Measurements from ENCODE around the gene OLIG1. TPM values are rescaled to one million over a fixed set of nuclear protein-coding genes. Genes with fewer than 3 reads are reported as not detected.

OLIG1 gene
- total RNA-seq, 2 experiments from 2014 or later: not detected

DNA sequence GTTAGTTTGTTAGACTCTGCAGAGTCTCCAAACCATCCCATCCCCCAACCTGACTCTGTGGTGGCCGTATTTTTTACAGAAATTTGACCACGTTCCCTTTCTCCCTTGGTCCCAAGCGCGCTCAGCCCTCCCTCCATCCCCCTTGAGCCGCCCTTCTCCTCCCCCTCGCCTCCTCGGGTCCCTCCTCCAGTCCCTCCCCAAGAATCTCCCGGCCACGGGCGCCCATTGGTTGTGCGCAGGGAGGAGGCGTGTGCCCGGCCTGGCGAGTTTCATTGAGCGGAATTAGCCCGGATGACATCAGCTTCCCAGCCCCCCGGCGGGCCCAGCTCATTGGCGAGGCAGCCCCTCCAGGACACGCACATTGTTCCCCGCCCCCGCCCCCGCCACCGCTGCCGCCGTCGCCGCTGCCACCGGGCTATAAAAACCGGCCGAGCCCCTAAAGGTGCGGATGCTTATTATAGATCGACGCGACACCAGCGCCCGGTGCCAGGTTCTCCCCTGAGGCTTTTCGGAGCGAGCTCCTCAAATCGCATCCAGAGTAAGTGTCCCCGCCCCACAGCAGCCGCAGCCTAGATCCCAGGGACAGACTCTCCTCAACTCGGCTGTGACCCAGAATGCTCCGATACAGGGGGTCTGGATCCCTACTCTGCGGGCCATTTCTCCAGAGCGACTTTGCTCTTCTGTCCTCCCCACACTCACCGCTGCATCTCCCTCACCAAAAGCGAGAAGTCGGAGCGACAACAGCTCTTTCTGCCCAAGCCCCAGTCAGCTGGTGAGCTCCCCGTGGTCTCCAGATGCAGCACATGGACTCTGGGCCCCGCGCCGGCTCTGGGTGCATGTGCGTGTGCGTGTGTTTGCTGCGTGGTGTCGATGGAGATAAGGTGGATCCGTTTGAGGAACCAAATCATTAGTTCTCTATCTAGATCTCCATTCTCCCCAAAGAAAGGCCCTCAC lies 44.2 kb upstream of the OLIG1 start, which contains the start of gene OLIG2:
Gene OLIG2 (plus strand): TSS at position 447 of the 954 bp plus-strand sequence. CDS start 928 bp downstream, outside the sequence.
- H3K4me1 ChIP-seq (ENCODE audit: insufficient read depth, low read length): peaks cover 74% of the 10 kb centered on the region
- H3K9me3 ChIP-seq (ENCODE audit: control insufficient read depth in 1 of 2, insufficient read depth in 1 of 2, low read length in 2 of 2): peaks cover 0 to 59% of the 10 kb centered on the region in 2 experiments
- H3K4me3 Mint-ChIP-seq: peak within 1 kb of the TSS; percentile 70
- H3K27me3 Mint-ChIP-seq: peaks cover 89% of the 10 kb centered on the region
- H3K4me3 ChIP-seq (ENCODE audit: low read length): no peak within 1 kb of the TSS
- no peaks in the 10 kb centered on the region for H3K36me3 ChIP-seq (ENCODE audit: insufficient read depth, low read length)
- H3K36me3 Mint-ChIP-seq (ENCODE audit: low read depth): no peaks in the 10 kb centered on the region
- ATAC-seq (ENCODE audit: poor library complexity) (no peak), DNase-seq (peak in 1 of 14 experiments; percentile 29)
- peaks cover 62% of the 10 kb centered on the region for H3K4me1 Mint-ChIP-seq (ENCODE audit: low read depth)
- intact Hi-C loops (cut with DNase I, micrococcal nuclease): no loop called here
- TF ChIP-seq CTCF (IDR thresholded peaks at IDR 0.05): no peak
- H3K27ac ChIP-seq (ENCODE audit: low read depth in 1 of 2, low read length in 2 of 2): no peak within 1 kb of the TSS
- peaks cover 93 to 98% of the 10 kb centered on the region in 2 experiments for H3K27me3 ChIP-seq (ENCODE audit: control insufficient read depth in 1 of 2, insufficient read depth in 2 of 2, low read length in 2 of 2)
- H3K27ac Mint-ChIP-seq: no peak within 1 kb of the TSS
- CTCF ChIA-PET: no interaction called here
- H3K9me3 Mint-ChIP-seq: no peaks in the 10 kb centered on the region
- POLR2A ChIA-PET: no interaction called here

GRCh38 chr21:33026443-33026858 lies 43.5 kb upstream of the OLIG1 start:
- intact Hi-C loops (cut with DNase I, micrococcal nuclease): no loop called here
- H3K4me1 ChIP-seq (ENCODE audit: insufficient read depth, low read length): peaks cover 67% of the 10 kb centered on the region
- Mint-ChIP-seq H3K4me3 (peak overlapping the region; percentile 70), H3K36me3 (ENCODE audit: low read depth) (no peaks in the 10 kb centered on the region), H3K27ac (no peak overlapping the region), H3K27me3 (peaks cover 89% of the 10 kb centered on the region), H3K4me1 (ENCODE audit: low read depth) (peaks cover 62% of the 10 kb centered on the region), H3K9me3 (no peaks in the 10 kb centered on the region)
- ATAC-seq (ENCODE audit: poor library complexity) (no peak), DNase-seq (no peak)
- no peaks in the 10 kb centered on the region for H3K36me3 ChIP-seq (ENCODE audit: insufficient read depth, low read length)
- POLR2A ChIA-PET: no interaction called here
- peaks cover 0 to 61% of the 10 kb centered on the region in 2 experiments for H3K9me3 ChIP-seq (ENCODE audit: control insufficient read depth in 1 of 2, insufficient read depth in 1 of 2, low read length in 2 of 2)
- no peak for TF ChIP-seq CTCF (IDR thresholded peaks at IDR 0.05)
- no peak overlapping the region for H3K4me3 ChIP-seq (ENCODE audit: low read length)
- CTCF ChIA-PET: no interaction called here
- H3K27ac ChIP-seq (ENCODE audit: low read depth in 1 of 2, low read length in 2 of 2): no peak overlapping the region
- peaks cover 87 to 98% of the 10 kb centered on the region in 2 experiments for H3K27me3 ChIP-seq (ENCODE audit: control insufficient read depth in 1 of 2, insufficient read depth in 2 of 2, low read length in 2 of 2)

- ChIA-PET POLR2A (no interaction called here), CTCF (no interaction called here)
- H3K27ac ChIP-seq (ENCODE audit: low read depth in 1 of 2, low read length in 2 of 2): no peak overlapping the region
- H3K36me3 ChIP-seq (ENCODE audit: insufficient read depth, low read length): no peaks in the 10 kb centered on the region
- Mint-ChIP-seq H3K27ac (no peak overlapping the region), H3K27me3 (peaks cover 89% of the 10 kb centered on the region), H3K4me1 (ENCODE audit: low read depth) (peaks cover 59% of the 10 kb centered on the region), H3K9me3 (no peaks in the 10 kb centered on the region), H3K36me3 (ENCODE audit: low read depth) (no peaks in the 10 kb centered on the region), H3K4me3 (peak overlapping the region; percentile 15)
- no peak for TF ChIP-seq CTCF (IDR thresholded peaks at IDR 0.05)
- H3K27me3 ChIP-seq (ENCODE audit: control insufficient read depth in 1 of 2, insufficient read depth in 2 of 2, low read length in 2 of 2): peaks cover 85 to 98% of the 10 kb centered on the region in 2 experiments
- intact Hi-C loops (cut with DNase I, micrococcal nuclease): no loop called here
- peaks cover 67% of the 10 kb centered on the region for H3K4me1 ChIP-seq (ENCODE audit: insufficient read depth, low read length)
- H3K9me3 ChIP-seq (ENCODE audit: control insufficient read depth in 1 of 2, insufficient read depth in 1 of 2, low read length in 2 of 2): peaks cover 0 to 61% of the 10 kb centered on the region in 2 experiments
- ATAC-seq (ENCODE audit: poor library complexity): no peak
- no peak overlapping the region for H3K4me3 ChIP-seq (ENCODE audit: low read length)
- peak in 1 of 14 experiments; percentile 21 for DNase-seq
Measured at GRCh38 chr21:33026878-33027400, 43.0 kb upstream of the OLIG1 start.

Data from CD4-positive, alpha-beta T cell (primary cell).